Measurements from ENCODE around the gene ZNF616.
A peak's percentile ranks its signal among the peaks of the same experiment; 100 is the strongest.

The ZNF616 gene

GRCh38 chr19:52139252-52140031, at the start of gene ZNF616:
Gene ZNF616 (minus strand): TSS chr19:52139938. CDS start chr19:52130512, 9,426 bp downstream.
- TF ChIP-seq CTCF (IDR thresholded peaks at IDR 0.05; ENCODE audit: control extremely low read depth, extremely low read depth, low read depth, missing control alignments) = peak; percentile 95
- CTCF ChIA-PET = interaction anchor here (1.1 to 2.3 kb wide), 3 partner anchors 58 to 98 kb away, joined by 3 to 8 read pairs (median 6); no protein-coding TSS in a partner anchor
- DNase-seq (ENCODE audit: extremely low spot score) = peak; percentile 82
- POLR2A ChIA-PET = no interaction called here

GRCh38 chr19:52188822-52189734, 49.3 kb upstream of the ZNF616 start:
- ChIA-PET POLR2A (interaction anchor here (0.5 to 1.3 kb wide), 7 partner anchors 9 to 982 kb away, joined by 3 to 11 read pairs (median 3); no protein-coding TSS in a partner anchor), CTCF (interaction anchor here (0.7 to 2.8 kb wide), 5 partner anchors 14 to 51 kb away, joined by 3 to 11 read pairs (median 3); no protein-coding TSS in a partner anchor)
- no peak for DNase-seq (ENCODE audit: extremely low spot score)
- TF ChIP-seq CTCF (IDR thresholded peaks at IDR 0.05; ENCODE audit: control extremely low read depth, extremely low read depth, low read depth, missing control alignments) = no peak

DNA sequence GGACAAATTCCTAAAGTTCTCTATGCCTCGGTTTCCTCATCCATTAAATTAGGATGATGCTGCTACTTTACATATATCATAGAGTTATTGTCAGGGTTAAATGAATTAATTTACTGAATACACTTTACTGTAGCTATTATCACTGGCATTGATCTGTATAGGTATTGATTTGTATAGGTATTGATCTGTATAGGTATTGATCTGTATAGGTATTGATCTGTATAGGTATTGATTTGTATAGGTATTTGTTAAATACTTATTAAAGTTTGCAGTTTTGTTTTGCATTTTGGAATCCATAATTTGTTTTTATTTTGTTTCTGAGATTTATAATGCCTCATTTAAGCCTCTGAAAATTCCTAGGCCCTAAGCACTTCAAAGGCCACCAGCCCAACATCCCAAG, 47.7 kb upstream of the ZNF616 start:
- no peak for DNase-seq (ENCODE audit: extremely low spot score)
- no peak for TF ChIP-seq CTCF (IDR thresholded peaks at IDR 0.05; ENCODE audit: control extremely low read depth, extremely low read depth, low read depth, missing control alignments)
- ChIA-PET POLR2A (no interaction called here), CTCF (interaction anchor here (1.1 to 2.8 kb wide), 2 partner anchors 11 to 50 kb away, joined by 3 to 11 read pairs; no protein-coding TSS in a partner anchor)

- ChIA-PET CTCF (interaction anchor here (1.2 to 1.6 kb wide), 2 partner anchors 9 to 54 kb away, joined by 3 read pairs; no protein-coding TSS in a partner anchor), POLR2A (no interaction called here)
- no peak for TF ChIP-seq CTCF (IDR thresholded peaks at IDR 0.05; ENCODE audit: control extremely low read depth, extremely low read depth, low read depth, missing control alignments)
- DNase-seq (ENCODE audit: extremely low spot score) = no peak
Observed at GRCh38 chr19:52176574-52176973, 36.8 kb upstream of the ZNF616 start.

DNA sequence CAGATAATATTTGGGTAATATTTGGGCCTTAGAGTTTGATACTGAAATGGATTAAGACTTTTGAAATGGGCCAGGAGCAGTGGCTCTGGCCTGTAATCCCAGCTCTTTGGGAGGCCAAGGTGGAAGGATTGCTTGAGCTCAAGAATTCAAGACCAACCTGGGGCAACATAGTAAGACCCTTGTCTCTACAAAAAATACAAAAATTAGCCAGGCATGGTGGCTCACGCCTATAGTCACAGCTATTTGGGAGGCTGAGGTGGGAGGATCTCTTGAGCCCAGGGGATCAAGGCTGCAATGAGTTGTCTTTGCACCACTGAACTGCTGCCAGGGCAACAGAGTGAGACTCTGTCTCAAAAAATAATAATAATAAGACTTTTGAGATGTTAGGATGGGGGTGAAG, 32.6 kb upstream of the ZNF616 start:
- no peak for DNase-seq (ENCODE audit: extremely low spot score)
- ChIA-PET POLR2A (no interaction called here), CTCF (no interaction called here)
- no peak for TF ChIP-seq CTCF (IDR thresholded peaks at IDR 0.05; ENCODE audit: control extremely low read depth, extremely low read depth, low read depth, missing control alignments)

Measured in GM10248 (cell line).